Activated CD8-positive, alpha-beta T cell treated with anti-CD3 and anti-CD28 coated beads for 36 hours (primary cell): ENCODE measurements around the gene RETREG1. TPM values are rescaled to one million over a fixed set of nuclear protein-coding genes. Genes with fewer than 3 reads are reported as not detected.

Experiments used
- ATAC-seq: fragments of 200-7000 bp; cut with Tn5 transposase; one replicate; pipeline ENCODE4 v1.10.0; 2021; ENCODE audit warnings: mild to moderate bottlenecking, moderate library complexity
- CTCF ChIA-PET: fragments of 350-600 bp; sonication (Branson Sonifier 250); formaldehyde crosslinking; loops from one replicate; lab custom pipeline; 2021; ENCODE audit warnings: antibody characterized with exemption; lab: Charles Lee
- POLR2A ChIA-PET: fragments of 350-600 bp; sonication (Branson Sonifier 250); formaldehyde crosslinking; loops from one replicate; lab custom pipeline; 2021; ENCODE audit warnings: antibody characterized with exemption; lab: Charles Lee
- DNase-seq: peaks from one replicate; pipeline ENCODE4 v3.0.0-alpha.2; 2020
- H3K27ac Mint-ChIP-seq: one replicate; pipeline ENCODE4 v1.8.0; 2021; ENCODE audit warnings: mild to moderate bottlenecking, mixed read lengths
- H3K27me3 Mint-ChIP-seq: one replicate; pipeline ENCODE4 v1.8.0; 2021; ENCODE audit warnings: mixed read lengths
- H3K36me3 Mint-ChIP-seq: one replicate; pipeline ENCODE4 v1.8.0; 2021; ENCODE audit warnings: low read depth, mixed read lengths
- H3K4me1 Mint-ChIP-seq: one replicate; pipeline ENCODE4 v1.8.0; 2021; ENCODE audit warnings: low read depth, mixed read lengths
- H3K4me3 Mint-ChIP-seq: one replicate; pipeline ENCODE4 v1.8.0; 2021; ENCODE audit warnings: mild to moderate bottlenecking, moderate library complexity, mixed read lengths
- H3K9me3 Mint-ChIP-seq: one replicate; pipeline ENCODE4 v1.8.0; 2021; ENCODE audit warnings: mixed read lengths
- intact Hi-C: fragments of 100-400 bp; cut with micrococcal nuclease; formaldehyde crosslinking; loops from one replicate; pipeline ENCODE4 v1.10.0; 2022
- total RNA-seq, 2 experiments: library from RNA; stranded (reverse); gene quantifications; one replicate each; pipeline ENCODE4 v1.2.3, GENCODE V29; 2021
- TF ChIP-seq, protein P1 (sequence below): fragments of 200-600 bp; IDR thresholded peaks from one replicate; pipeline ENCODE4 v1.8.0; 2022; ENCODE audit warnings: antibody characterized with exemption, mild to moderate bottlenecking

The RETREG1 gene
- total RNA-seq, 2 experiments from 2014 or later, result 31.7 to 31.9 TPM

GRCh38 chr5:16505140-16505891 is 111.5 kb downstream of the RETREG1 start:
- Mint-ChIP-seq H3K4me1 (peaks cover 27% of the 10 kb centered on the region), H3K9me3 (peaks cover 2% of the 10 kb centered on the region), H3K27me3 (no peaks in the 10 kb centered on the region), H3K4me3 (no peak overlapping the region), H3K36me3 (peaks cover 13% of the 10 kb centered on the region), H3K27ac (no peak overlapping the region)
- TF ChIP-seq, protein P1, sequence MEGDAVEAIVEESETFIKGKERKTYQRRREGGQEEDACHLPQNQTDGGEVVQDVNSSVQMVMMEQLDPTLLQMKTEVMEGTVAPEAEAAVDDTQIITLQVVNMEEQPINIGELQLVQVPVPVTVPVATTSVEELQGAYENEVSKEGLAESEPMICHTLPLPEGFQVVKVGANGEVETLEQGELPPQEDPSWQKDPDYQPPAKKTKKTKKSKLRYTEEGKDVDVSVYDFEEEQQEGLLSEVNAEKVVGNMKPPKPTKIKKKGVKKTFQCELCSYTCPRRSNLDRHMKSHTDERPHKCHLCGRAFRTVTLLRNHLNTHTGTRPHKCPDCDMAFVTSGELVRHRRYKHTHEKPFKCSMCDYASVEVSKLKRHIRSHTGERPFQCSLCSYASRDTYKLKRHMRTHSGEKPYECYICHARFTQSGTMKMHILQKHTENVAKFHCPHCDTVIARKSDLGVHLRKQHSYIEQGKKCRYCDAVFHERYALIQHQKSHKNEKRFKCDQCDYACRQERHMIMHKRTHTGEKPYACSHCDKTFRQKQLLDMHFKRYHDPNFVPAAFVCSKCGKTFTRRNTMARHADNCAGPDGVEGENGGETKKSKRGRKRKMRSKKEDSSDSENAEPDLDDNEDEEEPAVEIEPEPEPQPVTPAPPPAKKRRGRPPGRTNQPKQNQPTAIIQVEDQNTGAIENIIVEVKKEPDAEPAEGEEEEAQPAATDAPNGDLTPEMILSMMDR, result no peak
- DNase-seq (no peak), ATAC-seq (no peak)
- ChIA-PET CTCF (interaction anchor here (1.2 kb wide), 2 partner anchors 15 to 45 kb away, joined by 4 to 7 read pairs; no protein-coding TSS in a partner anchor), POLR2A (no interaction called here)
- intact Hi-C loops, result no loop called here

GRCh38 chr5:16504571-16504970 is 112.2 kb downstream of the RETREG1 start:
- no peak for DNase-seq
- Mint-ChIP-seq H3K4me3 (no peak overlapping the region), H3K27me3 (no peaks in the 10 kb centered on the region), H3K4me1 (peaks cover 24% of the 10 kb centered on the region), H3K36me3 (peaks cover 17% of the 10 kb centered on the region), H3K27ac (no peak overlapping the region), H3K9me3 (peaks cover 2% of the 10 kb centered on the region)
- CTCF ChIA-PET, result no interaction called here
- ATAC-seq, result no peak
- TF ChIP-seq, protein P1, result no peak
- intact Hi-C loops, result no loop called here
- POLR2A ChIA-PET, result no interaction called here

- DNase-seq (no peak), ATAC-seq (no peak)
- TF ChIP-seq, protein P1, result no peak
- no peaks in the 10 kb centered on the region for H3K27me3 Mint-ChIP-seq
- POLR2A ChIA-PET, result no interaction called here
- peaks cover 17% of the 10 kb centered on the region for H3K4me1 Mint-ChIP-seq
- no peak overlapping the region for H3K4me3 Mint-ChIP-seq
- peaks cover 20% of the 10 kb centered on the region for H3K36me3 Mint-ChIP-seq
- H3K27ac Mint-ChIP-seq, result no peak overlapping the region
- CTCF ChIA-PET, result no interaction called here
- intact Hi-C loops, result no loop called here
- H3K9me3 Mint-ChIP-seq, result peaks cover 3% of the 10 kb centered on the region
These were observed 113.9 kb downstream of the RETREG1 start for GRCh38 chr5:16502866-16503265.

GRCh38 chr5:16500024-16500423 is 116.8 kb downstream of the RETREG1 start:
- ATAC-seq, result no peak
- peaks cover 9% of the 10 kb centered on the region for H3K4me1 Mint-ChIP-seq
- peaks cover 33% of the 10 kb centered on the region for H3K36me3 Mint-ChIP-seq
- DNase-seq, result no peak
- ChIA-PET POLR2A (no interaction called here), CTCF (interaction anchor here (1.0 to 1.4 kb wide), 2 partner anchors 10 to 51 kb away, joined by 3 to 4 read pairs; no protein-coding TSS in a partner anchor)
- peaks cover 19% of the 10 kb centered on the region for H3K9me3 Mint-ChIP-seq
- H3K27me3 Mint-ChIP-seq, result no peaks in the 10 kb centered on the region
- H3K27ac Mint-ChIP-seq, result no peak overlapping the region
- H3K4me3 Mint-ChIP-seq, result no peak overlapping the region
- TF ChIP-seq, protein P1, result no peak
- intact Hi-C loops, result no loop called here

- Mint-ChIP-seq H3K4me1 (peaks cover 6% of the 10 kb centered on the region), H3K27ac (no peak overlapping the region), H3K36me3 (peaks cover 32% of the 10 kb centered on the region), H3K27me3 (no peaks in the 10 kb centered on the region), H3K9me3 (peaks cover 25% of the 10 kb centered on the region), H3K4me3 (no peak overlapping the region)
- TF ChIP-seq, protein P1, result no peak
- ATAC-seq (no peak), DNase-seq (no peak)
- CTCF ChIA-PET, result interaction anchor here (1.1 kb wide), 2 partner anchors 41 to 169 kb away, joined by 3 to 4 read pairs; no protein-coding TSS in a partner anchor
- intact Hi-C loops, result no loop called here
- POLR2A ChIA-PET, result no interaction called here
These were observed 119.3 kb downstream of the RETREG1 start for GRCh38 chr5:16497546-16497945.
